OCI-LY1 (cell line): ENCODE results near the gene BCL2L13.

ENCODE experiments used
- EZH2 ChIP-seq: fragments of 200-600 bp; sonication (generic), shearing (Covaris generic); IDR thresholded peaks from 2 replicates; pipeline ENCODE4 v1.8.0; 2017; ENCODE audit warnings: borderline replicate concordance, mixed run types, mild to moderate bottlenecking, antibody characterized with exemption, low read length, moderate library complexity, mixed read lengths
- TF ChIP-seq, protein P1 (sequence below): fragments of 200-600 bp; sonication (generic), shearing (Covaris generic); IDR thresholded peaks from 2 replicates; pipeline ENCODE4 v1.5.1; 2017; ENCODE audit warnings: mild to moderate bottlenecking, antibody characterized with exemption, low read length, moderate library complexity, mixed read lengths

DNA sequence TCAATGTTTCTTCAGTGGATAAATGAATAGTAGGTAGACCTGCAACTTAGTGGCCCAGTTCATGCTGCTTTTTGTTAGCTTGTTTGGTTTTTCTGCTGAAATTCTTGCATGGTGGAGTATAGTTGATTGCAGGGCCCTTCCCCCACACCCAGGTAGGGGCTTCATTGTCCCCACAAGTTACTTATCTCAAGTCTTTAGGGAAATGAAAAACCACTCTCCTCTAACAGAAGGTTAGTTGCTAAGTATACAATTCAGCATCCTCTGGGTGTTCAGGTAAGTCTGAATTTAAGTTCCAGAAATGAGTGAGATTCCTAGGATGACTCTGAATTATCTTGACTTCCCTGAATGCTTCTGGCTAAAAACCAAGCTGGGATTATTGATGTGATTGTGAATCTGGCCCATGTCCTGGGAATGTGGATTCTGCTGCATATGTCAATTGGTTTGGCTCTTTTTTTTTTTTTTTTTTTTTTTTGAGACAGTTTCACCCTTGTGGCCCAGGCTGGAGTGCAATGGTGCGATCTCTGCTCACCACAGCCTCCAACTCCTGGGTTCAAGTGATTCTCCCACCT lies 40.3 kb downstream of the BCL2L13 start:
- TF ChIP-seq, protein P1, sequence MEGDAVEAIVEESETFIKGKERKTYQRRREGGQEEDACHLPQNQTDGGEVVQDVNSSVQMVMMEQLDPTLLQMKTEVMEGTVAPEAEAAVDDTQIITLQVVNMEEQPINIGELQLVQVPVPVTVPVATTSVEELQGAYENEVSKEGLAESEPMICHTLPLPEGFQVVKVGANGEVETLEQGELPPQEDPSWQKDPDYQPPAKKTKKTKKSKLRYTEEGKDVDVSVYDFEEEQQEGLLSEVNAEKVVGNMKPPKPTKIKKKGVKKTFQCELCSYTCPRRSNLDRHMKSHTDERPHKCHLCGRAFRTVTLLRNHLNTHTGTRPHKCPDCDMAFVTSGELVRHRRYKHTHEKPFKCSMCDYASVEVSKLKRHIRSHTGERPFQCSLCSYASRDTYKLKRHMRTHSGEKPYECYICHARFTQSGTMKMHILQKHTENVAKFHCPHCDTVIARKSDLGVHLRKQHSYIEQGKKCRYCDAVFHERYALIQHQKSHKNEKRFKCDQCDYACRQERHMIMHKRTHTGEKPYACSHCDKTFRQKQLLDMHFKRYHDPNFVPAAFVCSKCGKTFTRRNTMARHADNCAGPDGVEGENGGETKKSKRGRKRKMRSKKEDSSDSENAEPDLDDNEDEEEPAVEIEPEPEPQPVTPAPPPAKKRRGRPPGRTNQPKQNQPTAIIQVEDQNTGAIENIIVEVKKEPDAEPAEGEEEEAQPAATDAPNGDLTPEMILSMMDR, result no peak
- no peak for TF ChIP-seq EZH2
